RPMI8226 (cell line): ENCODE results near the gene DSE.

Source experiments
- DNase-seq: peaks from one replicate; pipeline ENCODE4 v3.0.0-alpha.2; 2015

Gene DSE

DNA sequence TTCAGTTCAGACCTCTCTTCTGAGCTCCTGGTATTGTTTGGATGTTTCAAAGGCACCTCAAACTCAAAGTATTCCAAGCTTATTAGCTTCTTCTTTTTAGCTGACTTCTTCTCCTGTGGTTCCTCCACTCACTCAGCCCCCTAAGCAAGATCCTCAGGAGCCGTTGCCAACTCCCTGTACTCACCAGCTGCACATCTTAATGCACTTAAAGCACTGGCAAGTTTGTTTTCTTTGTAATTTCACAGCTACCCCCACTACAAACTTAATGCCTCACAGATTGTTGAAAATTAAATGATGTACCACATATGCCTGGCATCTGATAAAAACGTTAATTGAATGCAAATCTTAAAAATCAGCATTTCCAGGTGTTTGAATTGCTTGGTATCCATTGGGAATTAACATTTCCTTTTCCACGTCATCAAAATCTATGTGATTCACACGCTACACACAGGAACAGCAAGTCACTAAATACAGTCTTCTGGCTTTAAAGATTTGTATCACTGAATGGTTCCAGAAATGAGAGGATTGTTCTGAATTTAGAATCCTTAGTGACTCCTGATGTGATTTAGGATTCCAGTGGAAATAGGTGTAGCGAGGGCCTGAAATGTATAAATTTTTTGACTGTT, 114.9 kb downstream of the DSE start:
- DNase-seq, result no peak

DNA sequence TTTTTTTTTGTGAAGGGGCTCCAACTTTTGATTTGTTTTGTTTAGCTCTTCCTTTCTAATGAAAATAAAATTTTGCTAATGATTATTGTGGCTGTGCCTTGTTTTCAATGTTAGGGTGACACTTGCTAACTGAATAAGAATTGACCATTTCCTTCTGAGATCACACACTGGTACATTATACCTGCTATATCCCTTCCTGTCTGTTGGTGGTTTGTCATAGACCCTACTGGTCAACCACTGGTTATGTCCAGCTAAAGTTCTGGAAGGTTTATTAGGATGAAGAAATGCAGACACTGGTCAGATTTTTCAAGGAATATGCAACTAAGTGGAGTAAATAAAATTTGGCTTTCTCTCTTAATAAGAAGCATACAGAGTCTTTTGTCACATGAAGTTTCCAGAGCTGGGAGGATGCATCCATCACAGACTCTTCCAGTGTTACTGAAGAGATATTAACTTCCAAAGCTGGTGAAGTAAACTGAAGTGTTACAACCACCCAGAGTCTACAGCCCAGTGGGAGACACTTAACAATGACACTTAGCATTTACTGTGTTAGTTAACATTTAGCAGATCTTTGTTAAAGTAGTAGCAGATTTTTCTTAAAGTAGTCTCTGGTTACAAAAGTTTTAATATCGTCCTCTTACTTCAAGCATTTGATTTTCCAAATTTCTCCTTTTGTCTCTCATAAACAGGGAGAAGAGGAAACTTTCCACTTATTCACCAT, 121.0 kb downstream of the DSE start:
- no peak for DNase-seq

DNA sequence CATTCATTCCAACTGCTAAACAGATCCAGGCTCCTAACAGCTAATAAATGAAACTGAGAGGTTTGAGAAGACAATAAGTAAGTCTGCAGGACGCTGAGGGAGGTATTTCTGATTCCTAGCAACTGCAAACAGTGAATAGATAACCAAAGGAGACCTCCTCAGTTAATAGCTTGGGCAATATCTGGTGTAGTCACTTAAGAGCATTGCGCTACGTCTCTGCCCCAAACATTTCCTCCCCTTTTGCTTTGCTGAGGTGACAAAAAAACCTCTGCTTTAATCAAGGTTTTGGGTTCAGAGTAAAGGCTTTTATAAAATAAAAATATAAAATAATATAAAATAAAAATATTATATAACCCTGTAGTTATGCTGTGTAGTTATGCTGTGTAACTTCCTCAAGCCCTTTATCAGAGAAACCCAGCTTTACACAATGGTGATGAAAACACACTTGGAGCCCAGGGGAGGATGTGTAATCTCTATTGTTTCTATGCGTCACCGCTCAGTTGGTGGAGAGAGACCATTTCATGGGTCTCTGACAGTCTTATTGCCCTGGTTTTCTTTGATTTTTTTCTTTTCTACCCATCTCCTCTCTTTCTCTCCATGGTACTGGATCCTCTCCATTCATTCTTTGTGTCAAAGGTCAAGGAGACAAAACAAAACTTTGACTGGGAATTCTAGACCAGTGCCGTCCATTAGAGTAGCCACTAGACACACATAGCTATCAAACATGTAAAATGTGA, 121.8 kb downstream of the DSE start:
- DNase-seq, result no peak
